SK-N-SH treated with all-trans-retinoic acid at 6 μM for 48 hours (cell line): ENCODE results near the gene AGAP1.

Experiments used
- ATAC-seq: fragments of 200-7000 bp; cut with Tn5 transposase; 3 replicates; pipeline ENCODE4 v1.9.1; 2020; ENCODE audit warnings: mild to moderate bottlenecking, moderate library complexity
- BACH2 ChIP-seq: fragments of 250-450 bp; sonication (Bioruptor Pico); IDR thresholded peaks from 2 replicates; pipeline ENCODE4 v1.9.0; 2021; ENCODE audit warnings: mild to moderate bottlenecking, borderline replicate concordance
- CREB5 ChIP-seq: fragments of 250-450 bp; sonication (Bioruptor Pico); IDR thresholded peaks from 2 replicates; pipeline ENCODE4 v1.5.1; 2020; ENCODE audit warnings: low read depth, mild to moderate bottlenecking, moderate library complexity
- CSDC2 ChIP-seq: fragments of 250-450 bp; sonication (Bioruptor Pico); IDR thresholded peaks from 2 replicates; pipeline ENCODE4 v1.5.0; 2020; ENCODE audit warnings: mild to moderate bottlenecking, moderate library complexity
- CSRNP3 ChIP-seq: fragments of 250-450 bp; sonication (Bioruptor Pico); IDR thresholded peaks from 2 replicates; pipeline ENCODE4 v1.5.1; 2021; ENCODE audit warnings: mild to moderate bottlenecking, moderate library complexity
- ESRRG ChIP-seq: fragments of 250-450 bp; sonication (Bioruptor Pico); IDR thresholded peaks from 2 replicates; pipeline ENCODE4 v1.6.1; 2021; ENCODE audit warnings: mild to moderate bottlenecking
- GLIS3 ChIP-seq: fragments of 250-450 bp; sonication (Bioruptor Pico); IDR thresholded peaks from 2 replicates; pipeline ENCODE4 v1.5.0; 2020; ENCODE audit warnings: mild to moderate bottlenecking, moderate library complexity
- ISL1 ChIP-seq: fragments of 250-450 bp; sonication (Bioruptor Pico); IDR thresholded peaks from 2 replicates; pipeline ENCODE4 v2.1.2; 2022; ENCODE audit warnings: mild to moderate bottlenecking, moderate library complexity
- OSR1 ChIP-seq: fragments of 250-450 bp; sonication (Bioruptor Pico); IDR thresholded peaks from 2 replicates; pipeline ENCODE4 v1.8.0; 2022; ENCODE audit warnings: moderate library complexity, mild to moderate bottlenecking, inconsistent platforms
- PATZ1 ChIP-seq: fragments of 250-450 bp; sonication (Bioruptor Pico); IDR thresholded peaks from 2 replicates; pipeline ENCODE4 v1.8.0; 2020; ENCODE audit warnings: mild to moderate bottlenecking, moderate library complexity, borderline replicate concordance
- POU6F1 ChIP-seq: fragments of 250-450 bp; sonication (Bioruptor Pico); IDR thresholded peaks from 2 replicates; pipeline ENCODE4 v1.8.0; 2021; ENCODE audit warnings: low read depth, mild to moderate bottlenecking, moderate library complexity, borderline replicate concordance
- PPARA ChIP-seq: fragments of 250-450 bp; sonication (Bioruptor Pico); IDR thresholded peaks from 2 replicates; pipeline ENCODE4 v1.5.0; 2020; ENCODE audit warnings: mild to moderate bottlenecking, borderline replicate concordance
- RARB ChIP-seq: fragments of 250-450 bp; sonication (Bioruptor Pico); IDR thresholded peaks from 2 replicates; pipeline ENCODE4 v1.8.0; 2021; ENCODE audit warnings: mild to moderate bottlenecking, moderate library complexity
- SNAI2 ChIP-seq: fragments of 250-450 bp; sonication (Bioruptor Pico); IDR thresholded peaks from 2 replicates; pipeline ENCODE4 v1.5.0; 2020; ENCODE audit warnings: mild to moderate bottlenecking, moderate library complexity
- TCF4 ChIP-seq: fragments of 250-450 bp; sonication (Bioruptor Pico); IDR thresholded peaks from 2 replicates; pipeline ENCODE4 v1.8.0; 2021; ENCODE audit warnings: mild to moderate bottlenecking, moderate library complexity, borderline replicate concordance
- TOX ChIP-seq: fragments of 250-450 bp; sonication (Bioruptor Pico); IDR thresholded peaks from 2 replicates; pipeline ENCODE4 v1.8.0; 2021; ENCODE audit warnings: mild to moderate bottlenecking, moderate library complexity, borderline replicate concordance
- TSHZ2 ChIP-seq: fragments of 250-450 bp; sonication (Bioruptor Pico); IDR thresholded peaks from 2 replicates; pipeline ENCODE4 v1.5.0; 2020; ENCODE audit warnings: mild to moderate bottlenecking, moderate library complexity
- ZC3H10 ChIP-seq: fragments of 250-450 bp; sonication (Bioruptor Pico); IDR thresholded peaks from 2 replicates; pipeline ENCODE4 v1.5.1; 2021; ENCODE audit warnings: mild to moderate bottlenecking, moderate library complexity
- ZFP30 ChIP-seq: fragments of 450-650 bp; formaldehyde crosslinking; IDR thresholded peaks from 2 replicates; pipeline ENCODE4 v1.5.0; 2022; ENCODE audit warnings: mild to moderate bottlenecking, moderate library complexity
- ZNF565 ChIP-seq: fragments of 450-650 bp; formaldehyde crosslinking; conservative IDR thresholded peaks from 2 replicates; pipeline ENCODE4 v1.5.0; 2020; ENCODE audit warnings: low read depth, mild to moderate bottlenecking, moderate library complexity
- ZNF8 ChIP-seq: fragments of 450-650 bp; formaldehyde crosslinking; IDR thresholded peaks from 2 replicates; pipeline ENCODE4 v1.5.0; 2020; ENCODE audit warnings: mild to moderate bottlenecking, moderate library complexity

The AGAP1 gene

GRCh38 chr2:235460548-235461047 is 33.2 kb upstream of the AGAP1 start (continued):
- TF ChIP-seq POU6F1 (CRISPR knock-in tag) = no peak
- no peak for TF ChIP-seq CSDC2 (CRISPR knock-in tag)
- no peak for TF ChIP-seq TCF4 (CRISPR knock-in tag)
- no peak for TF ChIP-seq ESRRG (CRISPR knock-in tag)
- no peak for TF ChIP-seq PPARA (CRISPR knock-in tag)
- no peak for TF ChIP-seq SNAI2 (CRISPR knock-in tag)
- TF ChIP-seq CREB5 = no peak
- TF ChIP-seq ZFP30 = no peak
- TF ChIP-seq TOX (CRISPR knock-in tag) = no peak
- TF ChIP-seq ZNF8 (CRISPR knock-in tag) = no peak

GRCh38 chr2:235461763-235462414 is 32.0 kb upstream of the AGAP1 start:
- no peak for ATAC-seq
- no peak for TF ChIP-seq PATZ1 (CRISPR knock-in tag)
- TF ChIP-seq ZNF565 = no peak
- TF ChIP-seq CSRNP3 (CRISPR knock-in tag) = no peak
- TF ChIP-seq CREB5 = no peak
- no peak for TF ChIP-seq RARB

- no peak for ATAC-seq
- no peak for TF ChIP-seq GLIS3 (CRISPR knock-in tag)
- no peak for TF ChIP-seq ZNF8 (CRISPR knock-in tag)
Measured at GRCh38 chr2:235462415-235462790, 31.4 kb upstream of the AGAP1 start.

- no peak for ATAC-seq
- TF ChIP-seq SNAI2 (CRISPR knock-in tag) (no peak), OSR1 (no peak), TSHZ2 (CRISPR knock-in tag) (no peak), CSRNP3 (CRISPR knock-in tag) (no peak), TOX (CRISPR knock-in tag) (no peak), PATZ1 (CRISPR knock-in tag) (no peak), ISL1 (CRISPR knock-in tag) (no peak), PPARA (CRISPR knock-in tag) (no peak), GLIS3 (CRISPR knock-in tag) (no peak), BACH2 (CRISPR knock-in tag) (no peak), CSDC2 (CRISPR knock-in tag) (no peak), ZC3H10 (CRISPR knock-in tag) (no peak), ESRRG (CRISPR knock-in tag) (no peak)
Measured at GRCh38 chr2:235463893-235464292, 29.9 kb upstream of the AGAP1 start.
